ENCODE data around the gene CBR3. TPM values are rescaled to one million over a fixed set of nuclear protein-coding genes. Genes with fewer than 3 reads are reported as not detected.

Gene CBR3
- total and polyA plus RNA-seq, 9 of the 15 experiments (the other 6 are each of a cell fraction or from before 2014, with no cell fraction given), result not detected

GRCh38 chr21:36125512-36126207, 9.2 kb upstream of the CBR3 start (continued):
- no peak for TF ChIP-seq ZNF668 (CRISPR knock-in tag; IDR thresholded peaks at IDR 0.05)
- no peak for TF ChIP-seq ZNF77 (CRISPR knock-in tag; IDR thresholded peaks at IDR 0.05)
- no peak; the same call in 1 of the 2 replicates for TF ChIP-seq KLF16 (IDR thresholded peaks at IDR 0.05)
- TF ChIP-seq IRF9 (tag; IDR thresholded peaks at IDR 0.05), result no peak
- TF ChIP-seq DACH1 (IDR thresholded peaks at IDR 0.05; ENCODE audit: partially characterized antibody), result no peak
- no peak for TF ChIP-seq SUPT5H (IDR thresholded peaks at IDR 0.05)
- TF ChIP-seq THRA (IDR thresholded peaks at IDR 0.05), result no peak
- no peak for TF ChIP-seq ZBTB12 (CRISPR knock-in tag; IDR thresholded peaks at IDR 0.05)
- no peak for TF ChIP-seq HMG20A (CRISPR knock-in tag; conservative IDR thresholded peaks at IDR 0.05)
- TF ChIP-seq RAD21 (CRISPR knock-in tag; conservative IDR thresholded peaks at IDR 0.05 in 1 of 2, IDR thresholded peaks at IDR 0.05 in 1 of 2), result peak; percentile 40 to 68
- no peak for TF ChIP-seq ZNF785 (CRISPR knock-in tag; IDR thresholded peaks at IDR 0.05)
- TF ChIP-seq ZBTB11 (CRISPR knock-in tag; IDR thresholded peaks at IDR 0.05), result no peak
- 0 out of 2 replicates have a peak, but pooled peaks have one; percentile 18 for TF ChIP-seq CREM (IDR thresholded peaks at IDR 0.05; ENCODE audit: low read depth)
- no peak for TF ChIP-seq ZNF3 (CRISPR knock-in tag; IDR thresholded peaks at IDR 0.05)
- TF ChIP-seq ZNF217 (CRISPR knock-in tag; IDR thresholded peaks at IDR 0.05), result no peak
- no peak for TF ChIP-seq NELFE (IDR thresholded peaks at IDR 0.05; ENCODE audit: insufficient read depth, insufficient read length)
- no peak for TF ChIP-seq HCFC1 (IDR thresholded peaks at IDR 0.05; ENCODE audit: low read depth, low read length)
- no peak for TF ChIP-seq OTX1 (CRISPR knock-in tag; IDR thresholded peaks at IDR 0.05)
- TF ChIP-seq USF1 (CRISPR knock-in tag; IDR thresholded peaks at IDR 0.05), result no peak
- peak; percentile 30; the same call in 1 of the 2 replicates for TF ChIP-seq SMC3 (conservative IDR thresholded peaks at IDR 0.05; ENCODE audit: insufficient read depth, low read depth, low read length)

Measured in K562 (cell line).